Umbilical cord (tissue), 2 donors: Measurements from ENCODE around the gene GALNT2. TPM values are rescaled to one million over a fixed set of nuclear protein-coding genes. Genes with fewer than 3 reads are reported as not detected.

ENCODE experiments used
- DNase-seq: peaks from one replicate; pipeline ENCODE4 v3.0.0-alpha.2; 2015; ENCODE audit warnings: low spot score
- total RNA-seq: library from RNA; depleted of rRNA; stranded (reverse); fragments of >200 nt; gene quantifications from one replicate; pipeline ENCODE4 v1.2.3, GENCODE V29; 2014; ENCODE audit warnings: low replicate concordance; ENCODE audit not compliant: insufficient read depth

GALNT2 gene
- total RNA-seq, 1 donor from 2014 or later: 66.0 TPM

GRCh38 chr1:230256896-230257295 lies 189.9 kb downstream of the GALNT2 start:
- no peak for DNase-seq

GRCh38 chr1:230259621-230260020 lies 192.6 kb downstream of the GALNT2 start:
- no peak for DNase-seq

DNA sequence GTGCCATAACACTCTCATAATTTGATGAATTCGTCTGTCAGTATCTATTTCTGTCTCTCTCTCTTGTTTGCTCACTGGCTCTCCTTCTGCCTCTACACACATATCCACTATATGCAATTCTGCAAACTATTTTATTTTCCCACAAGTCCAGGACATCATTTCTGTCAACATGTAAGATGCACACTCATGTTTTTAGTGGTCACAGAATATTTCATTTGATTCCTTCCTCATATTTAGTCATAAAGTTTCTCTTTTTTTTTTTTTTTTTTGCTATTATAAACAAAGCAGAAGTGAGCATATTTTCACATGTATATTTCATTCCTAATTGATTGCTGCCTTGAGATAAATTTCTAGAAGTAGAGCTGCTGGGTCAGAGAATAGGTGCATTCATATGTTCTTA lies 193.8 kb downstream of the GALNT2 start:
- no peak for DNase-seq

GRCh38 chr1:230261928-230262650 lies 195.1 kb downstream of the GALNT2 start:
- DNase-seq: peak; percentile 68

DNA sequence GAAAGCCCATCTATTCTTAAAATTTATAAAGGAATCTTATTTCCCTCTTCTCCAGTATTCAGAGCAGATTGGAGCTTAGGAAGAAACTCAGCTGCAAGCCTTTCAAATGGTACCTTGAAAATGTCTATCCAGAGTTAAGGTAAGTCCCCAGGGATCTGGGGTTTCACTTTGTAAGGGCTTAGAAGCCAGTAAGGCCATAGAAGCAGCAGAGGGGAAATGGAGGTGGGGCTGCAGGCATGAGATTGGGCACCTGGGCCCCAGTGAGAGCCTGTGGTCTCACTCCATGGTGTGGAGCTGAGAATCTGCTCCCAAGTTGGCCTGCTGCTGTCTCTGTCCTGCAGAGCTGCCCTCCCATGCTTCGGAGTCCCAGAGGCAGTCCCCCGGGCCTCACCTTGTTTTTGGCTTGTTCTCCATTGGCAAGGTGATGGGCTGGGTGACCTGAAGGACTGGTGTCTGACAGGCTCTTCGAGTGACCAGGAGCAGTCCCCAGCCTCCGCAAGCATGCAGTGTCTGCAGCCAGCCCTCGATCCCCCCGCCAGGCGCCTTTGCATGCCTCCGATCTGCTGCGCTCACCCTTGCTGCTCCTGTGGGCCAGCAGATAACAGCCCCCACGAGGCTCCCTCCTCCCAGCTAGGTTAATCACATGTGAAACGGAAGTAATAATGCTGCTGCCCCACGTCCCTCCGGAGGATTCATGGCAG lies 196.0 kb downstream of the GALNT2 start:
- no peak for DNase-seq

GRCh38 chr1:230263568-230264195 lies 196.6 kb downstream of the GALNT2 start:
- DNase-seq: no peak

GRCh38 chr1:230264342-230264741 lies 197.3 kb downstream of the GALNT2 start:
- DNase-seq: no peak

- no peak for DNase-seq
Measured at GRCh38 chr1:230265200-230266115, 198.4 kb downstream of the GALNT2 start.

- DNase-seq: no peak
Measured at GRCh38 chr1:230266456-230266855, 199.4 kb downstream of the GALNT2 start.

- no peak for DNase-seq
Measured at GRCh38 chr1:230267338-230268065, 200.5 kb downstream of the GALNT2 start.

- peak; percentile 64 for DNase-seq
Measured at GRCh38 chr1:230268371-230269170, 201.5 kb downstream of the GALNT2 start.

DNA sequence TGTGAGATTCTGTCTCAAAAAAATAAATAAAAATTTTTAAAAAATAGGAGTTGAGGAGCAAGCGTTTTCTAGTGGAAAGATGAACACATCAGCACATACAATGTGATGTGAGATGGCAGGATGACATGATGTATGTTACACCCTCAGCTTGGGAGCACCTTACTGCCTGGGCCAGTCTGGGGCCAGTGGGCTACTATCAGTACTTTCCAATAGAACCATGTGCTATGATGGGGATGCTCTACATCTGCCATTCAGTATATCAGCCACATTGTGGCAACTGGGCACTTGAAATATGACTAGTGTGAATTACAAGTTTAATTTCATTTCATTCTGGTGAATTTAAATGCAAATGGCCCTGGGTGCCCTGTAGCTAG lies 203.1 kb downstream of the GALNT2 start:
- no peak for DNase-seq

- no peak for DNase-seq
Measured at GRCh38 chr1:230270559-230271281, 203.7 kb downstream of the GALNT2 start.

GRCh38 chr1:230271300-230272035 lies 204.4 kb downstream of the GALNT2 start:
- no peak for DNase-seq

- no peak for DNase-seq
Measured at GRCh38 chr1:230272557-230272956, 205.5 kb downstream of the GALNT2 start.

DNA sequence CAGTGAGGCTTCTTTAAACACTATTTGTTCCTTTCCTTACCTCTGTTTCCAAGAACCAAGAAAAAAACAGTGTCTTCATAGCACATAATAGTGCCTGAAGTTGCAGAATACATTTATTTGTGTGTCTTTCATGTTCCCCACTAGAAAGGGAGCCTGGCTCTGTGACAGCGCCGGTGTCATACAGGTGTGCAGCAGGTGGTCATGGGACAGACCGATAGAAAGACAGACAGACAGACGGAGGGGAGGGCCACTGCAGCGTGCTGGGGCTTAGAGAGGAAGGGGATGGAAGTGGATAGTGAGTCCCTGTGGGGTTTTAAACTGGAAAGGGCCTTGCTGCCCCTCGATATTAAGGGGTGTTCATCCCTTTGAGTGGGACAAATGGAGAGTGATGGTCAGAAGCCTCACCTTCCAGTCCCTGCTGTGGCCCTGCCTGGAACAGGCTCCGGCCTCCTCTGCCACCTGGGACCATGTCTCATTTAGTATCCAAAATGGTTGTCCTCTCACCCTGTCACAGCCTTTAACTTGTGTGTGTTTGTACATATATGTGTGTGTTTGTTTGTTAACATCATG lies 206.2 kb downstream of the GALNT2 start:
- DNase-seq: no peak

DNA sequence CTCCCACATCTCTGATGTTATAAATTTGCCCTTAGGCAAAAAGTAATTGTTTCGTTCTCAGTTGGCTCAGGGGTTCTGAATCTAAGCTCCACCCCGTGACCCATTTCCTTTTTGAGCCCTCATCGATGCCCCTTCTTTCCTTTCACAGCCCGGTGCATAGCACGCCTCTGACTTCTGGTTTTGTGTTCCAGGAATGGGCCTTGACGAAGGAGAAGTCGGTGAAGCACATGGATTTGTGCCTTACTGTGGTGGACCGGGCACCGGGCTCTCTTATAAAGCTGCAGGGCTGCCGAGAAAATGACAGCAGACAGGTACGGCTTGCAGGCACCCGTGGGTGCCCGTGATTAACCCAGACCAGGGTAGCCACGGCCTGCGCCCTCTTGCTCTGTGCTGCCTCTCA lies 207.2 kb downstream of the GALNT2 start:
- no peak for DNase-seq

DNA sequence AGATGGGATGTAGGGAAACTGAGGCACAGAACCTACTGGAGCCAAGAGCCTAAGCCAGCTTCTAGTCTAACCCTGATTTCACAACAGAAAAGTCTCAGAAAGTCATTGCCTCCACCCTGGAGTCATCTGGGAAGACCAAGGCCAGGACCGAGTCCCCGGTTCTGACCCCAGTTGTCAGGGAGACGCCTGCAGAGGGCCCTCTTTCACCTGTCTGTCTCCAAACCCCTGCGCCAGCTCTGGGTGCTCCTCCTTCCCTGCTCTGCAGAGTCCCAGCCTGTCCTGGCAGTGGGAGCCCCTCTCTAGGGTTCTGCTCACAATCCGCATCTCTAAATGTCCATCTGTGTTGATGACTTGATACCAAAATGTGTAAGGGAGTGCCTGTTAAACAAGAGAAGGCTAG lies 209.4 kb downstream of the GALNT2 start:
- no peak for DNase-seq
